K562 (cell line): ENCODE measurements around the gene ANKLE1. TPM values are rescaled to one million over a fixed set of nuclear protein-coding genes. Genes with fewer than 3 reads are reported as not detected.
A peak's percentile ranks its signal among the peaks of the same experiment; 100 is the strongest.

Source experiments
- BRF1 ChIP-seq: IDR thresholded peaks from 3 replicates; pipeline ENCODE4 v1.6.1; 2011; ENCODE audit warnings: borderline replicate concordance, mild to moderate bottlenecking; ENCODE audit not compliant: insufficient read length; ENCODE audit errors: extremely low read depth
- EWSR1 ChIP-seq: fragments of 450-650 bp; IDR thresholded peaks from 2 replicates; pipeline ENCODE4 v1.6.1; 2018; ENCODE audit warnings: borderline replicate concordance, mild to moderate bottlenecking, low read depth, moderate library complexity; ENCODE audit not compliant: partially characterized antibody
- HDAC1 ChIP-seq, 2 experiments: fragments of 450-650 bp; IDR thresholded peaks; 2 replicates each; pipeline ENCODE4 v1.6.1; 2016 to 2017; ENCODE audit warnings: inconsistent platforms in 1 of 2, mild to moderate bottlenecking in 1 of 2, moderate library complexity in 1 of 2
- HMGN3 ChIP-seq: IDR thresholded peaks from 2 replicates; pipeline ENCODE4 v1.6.1; 2011; ENCODE audit warnings: borderline replicate concordance, low read depth, mild to moderate bottlenecking, mixed read lengths, low read length; ENCODE audit not compliant: insufficient read length; ENCODE audit errors: extremely low read depth
- JUN ChIP-seq, 2 experiments: sonication (generic) in 1 of 2; formaldehyde crosslinking in 1 of 2; IDR thresholded peaks; 2 replicates each; pipeline versions ENCODE4 v1.6.1 to v1.8.0; 2012 to 2022; ENCODE audit warnings: borderline replicate concordance in 2 of 2, mild to moderate bottlenecking in 2 of 2, improper control_type of control experiment in 1 of 2, low read depth in 1 of 2, low read length in 1 of 2, missing genetic modification reagents in 1 of 2
- MCM5 ChIP-seq: fragments of 450-650 bp; IDR thresholded peaks from 2 replicates; pipeline ENCODE4 v1.6.1; 2016; ENCODE audit warnings: low read depth
- POLR2G ChIP-seq: fragments of 200-400 bp; formaldehyde crosslinking; IDR thresholded peaks from 2 replicates; pipeline ENCODE4 v1.6.1; 2017; ENCODE audit warnings: low read depth, mild to moderate bottlenecking, antibody characterized with exemption, low read length, moderate library complexity
- RB1 ChIP-seq: fragments of 450-650 bp; IDR thresholded peaks from 2 replicates; pipeline ENCODE4 v1.6.1; 2017; ENCODE audit warnings: low read depth, mild to moderate bottlenecking
- RBM34 ChIP-seq: fragments of 200-400 bp; formaldehyde crosslinking; IDR thresholded peaks from 2 replicates; pipeline ENCODE4 v1.6.1; 2018; ENCODE audit warnings: low read length, borderline replicate concordance; ENCODE audit not compliant: insufficient read depth
- XRCC5 ChIP-seq: fragments of 200-400 bp; formaldehyde crosslinking; IDR thresholded peaks from 2 replicates; pipeline ENCODE4 v1.6.1; 2017; ENCODE audit warnings: low read depth, mild to moderate bottlenecking, low read length
- ZBTB1 ChIP-seq: sonication (generic); formaldehyde crosslinking; IDR thresholded peaks from 2 replicates; pipeline ENCODE4 v1.8.1; 2023; ENCODE audit warnings: missing genetic modification reagents, low read depth, mild to moderate bottlenecking, borderline replicate concordance
- ZC3H4 ChIP-seq: sonication (generic); formaldehyde crosslinking; IDR thresholded peaks from 2 replicates; pipeline ENCODE4 v1.9.0; 2021; ENCODE audit warnings: missing genetic modification reagents, borderline replicate concordance
- ZFP36 ChIP-seq: fragments of 150-350 bp; IDR thresholded peaks from 2 replicates; pipeline ENCODE4 v1.6.1; 2018; ENCODE audit warnings: low read length, low read depth; ENCODE audit not compliant: partially characterized antibody
- ZNF140 ChIP-seq: fragments of 250-450 bp; sonication (Bioruptor Pico); IDR thresholded peaks from 2 replicates; pipeline ENCODE4 v1.8.0; 2021; ENCODE audit warnings: moderate library complexity, mild to moderate bottlenecking, inconsistent platforms
- ZNF316 ChIP-seq: fragments of 450-650 bp; IDR thresholded peaks from 2 replicates; pipeline ENCODE4 v1.6.1; 2016
- ZNF780A ChIP-seq: fragments of 250-450 bp; sonication (Bioruptor Pico); IDR thresholded peaks from 2 replicates; pipeline ENCODE4 v1.5.0; 2021; ENCODE audit warnings: mild to moderate bottlenecking
- polyA plus RNA-seq, 8 experiments: library from polyadenylated mRNA; depleted of rRNA in 4 of 8; stranded (reverse) in 5 of 8; unstranded in 3 of 8; fragments of >200 nt; fragmentation: Nextera tagmentation in 2 of 8; fragmentation: Illumina TruSeq in 1 of 8; extraction: Ambion mirVana in 2 of 8; extraction: Trizol in 1 of 8; gene quantifications; 2 replicates each; pipeline versions ENCODE4 v1.2.1 to v1.2.3, GENCODE V29; 2011 to 2014; ENCODE audit warnings: inconsistent platforms in 1 of 8, missing spikeins in 1 of 8
- total RNA-seq, 7 experiments: library from RNA; depleted of rRNA in 6 of 7; stranded (reverse); fragments of >200 nt in 6 of 7; fragmentation: Illumina TruSeq in 2 of 7; extraction: Trizol in 2 of 7; gene quantifications; 2 replicates each; pipeline versions ENCODE4 v1.2.1 to v1.2.3, GENCODE V29; 2011 to 2021; ENCODE audit warnings: low replicate concordance in 1 of 7
- TF ChIP-seq, protein P1 (sequence below): fragments of 250-450 bp; sonication (Bioruptor Pico); IDR thresholded peaks from 2 replicates; pipeline ENCODE4 v1.5.0; 2021; ENCODE audit warnings: mild to moderate bottlenecking, borderline replicate concordance
- TF ChIP-seq, protein P2 (sequence below): fragments of 250-450 bp; sonication (Bioruptor Pico); IDR thresholded peaks from 2 replicates; pipeline ENCODE4 v1.4.0; 2020; ENCODE audit warnings: mild to moderate bottlenecking
- TF ChIP-seq, protein P3 (sequence below): fragments of 450-650 bp; IDR thresholded peaks from 2 replicates; pipeline ENCODE4 v1.6.1; 2016
- TF ChIP-seq, protein P4 (sequence below), 2 experiments: fragments of 450-650 bp; IDR thresholded peaks; 2 replicates each; pipeline ENCODE4 v1.6.1; 2016

The ANKLE1 gene
- total and polyA plus RNA-seq, 9 of the 15 experiments (the other 6 are each of a cell fraction or from before 2014, with no cell fraction given), result 0.63 to 9.2 (median 2.9) TPM

DNA sequence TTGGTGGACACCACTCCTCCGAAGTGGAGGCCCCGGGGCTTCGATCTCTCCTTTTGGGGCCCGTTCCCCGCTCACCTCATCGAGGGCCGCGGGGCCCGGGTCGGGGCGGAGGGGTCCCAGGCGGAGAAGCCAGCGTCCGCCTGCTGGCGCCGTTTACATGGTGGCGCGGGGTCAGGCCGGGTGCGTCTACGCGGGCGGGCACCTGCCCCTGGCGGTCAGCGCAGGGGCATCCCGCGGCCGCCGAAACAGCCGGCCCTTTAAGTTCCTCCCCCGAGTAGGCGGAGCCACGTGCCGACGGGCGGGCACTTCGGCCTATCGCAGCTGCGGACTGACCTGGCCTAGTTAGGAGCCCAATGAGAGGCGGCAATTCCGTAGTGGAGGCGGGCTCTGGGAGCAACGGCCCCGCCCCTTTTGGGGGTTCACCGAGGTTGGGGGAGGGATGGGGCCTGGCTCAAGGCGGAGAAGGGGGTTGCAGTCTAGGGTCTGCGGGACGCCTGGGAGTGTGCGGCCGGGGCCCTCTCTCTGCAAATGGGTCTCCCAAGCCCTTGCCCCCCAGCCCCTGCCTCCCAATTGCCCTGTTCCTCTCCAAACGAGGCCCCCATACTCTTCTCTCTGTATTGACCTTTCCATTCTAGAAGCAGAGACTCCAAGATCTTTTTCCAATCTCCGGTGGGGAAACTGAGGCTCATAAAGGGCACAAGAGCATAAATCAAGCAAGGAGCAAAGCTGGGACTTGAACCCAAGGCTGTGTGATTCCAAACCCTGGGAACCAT, 21.7 kb downstream of the ANKLE1 start, which contains the start of gene ABHD8 (continued):
- TF ChIP-seq, protein P1, sequence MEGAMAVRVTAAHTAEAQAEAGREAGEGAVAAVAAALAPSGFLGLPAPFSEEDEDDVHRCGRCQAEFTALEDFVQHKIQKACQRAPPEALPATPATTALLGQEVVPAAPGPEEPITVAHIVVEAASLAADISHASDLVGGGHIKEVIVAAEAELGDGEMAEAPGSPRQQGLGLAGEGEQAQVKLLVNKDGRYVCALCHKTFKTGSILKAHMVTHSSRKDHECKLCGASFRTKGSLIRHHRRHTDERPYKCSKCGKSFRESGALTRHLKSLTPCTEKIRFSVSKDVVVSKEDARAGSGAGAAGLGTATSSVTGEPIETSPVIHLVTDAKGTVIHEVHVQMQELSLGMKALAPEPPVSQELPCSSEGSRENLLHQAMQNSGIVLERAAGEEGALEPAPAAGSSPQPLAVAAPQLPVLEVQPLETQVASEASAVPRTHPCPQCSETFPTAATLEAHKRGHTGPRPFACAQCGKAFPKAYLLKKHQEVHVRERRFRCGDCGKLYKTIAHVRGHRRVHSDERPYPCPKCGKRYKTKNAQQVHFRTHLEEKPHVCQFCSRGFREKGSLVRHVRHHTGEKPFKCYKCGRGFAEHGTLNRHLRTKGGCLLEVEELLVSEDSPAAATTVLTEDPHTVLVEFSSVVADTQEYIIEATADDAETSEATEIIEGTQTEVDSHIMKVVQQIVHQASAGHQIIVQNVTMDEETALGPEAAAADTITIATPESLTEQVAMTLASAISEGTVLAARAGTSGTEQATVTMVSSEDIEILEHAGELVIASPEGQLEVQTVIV (CRISPR knock-in tag), result no peak
- TF ChIP-seq ZFP36, result peak; percentile 4
- TF ChIP-seq ZC3H4 (CRISPR knock-in tag), result no peak
- no peak for TF ChIP-seq ZNF140 (CRISPR knock-in tag)
- peak; percentile 55; the same call in 1 of the 2 replicates for TF ChIP-seq XRCC5
- TF ChIP-seq HDAC1 (IDR thresholded peaks at IDR 0.05), result peak in 1 of 2 experiments; percentile 54; a peak in 1 of 4 replicates
- peak; percentile 48; the same call in 1 of the 2 replicates for TF ChIP-seq ZBTB1 (CRISPR knock-in tag)
- no peak for TF ChIP-seq BRF1
- TF ChIP-seq ZNF780A, result no peak
- no peak for TF ChIP-seq ZNF316
- TF ChIP-seq POLR2G, result peak; percentile 88
- TF ChIP-seq, protein P2, sequence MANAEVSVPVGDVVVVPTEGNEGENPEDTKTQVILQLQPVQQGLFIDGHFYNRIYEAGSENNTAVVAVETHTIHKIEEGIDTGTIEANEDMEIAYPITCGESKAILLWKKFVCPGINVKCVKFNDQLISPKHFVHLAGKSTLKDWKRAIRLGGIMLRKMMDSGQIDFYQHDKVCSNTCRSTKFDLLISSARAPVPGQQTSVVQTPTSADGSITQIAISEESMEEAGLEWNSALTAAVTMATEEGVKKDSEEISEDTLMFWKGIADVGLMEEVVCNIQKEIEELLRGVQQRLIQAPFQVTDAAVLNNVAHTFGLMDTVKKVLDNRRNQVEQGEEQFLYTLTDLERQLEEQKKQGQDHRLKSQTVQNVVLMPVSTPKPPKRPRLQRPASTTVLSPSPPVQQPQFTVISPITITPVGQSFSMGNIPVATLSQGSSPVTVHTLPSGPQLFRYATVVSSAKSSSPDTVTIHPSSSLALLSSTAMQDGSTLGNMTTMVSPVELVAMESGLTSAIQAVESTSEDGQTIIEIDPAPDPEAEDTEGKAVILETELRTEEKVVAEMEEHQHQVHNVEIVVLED (CRISPR knock-in tag), result peak; percentile 64
- no peak for TF ChIP-seq EWSR1
- TF ChIP-seq RBM34, result no peak
- TF ChIP-seq MCM5, result no peak
- TF ChIP-seq, protein P3, sequence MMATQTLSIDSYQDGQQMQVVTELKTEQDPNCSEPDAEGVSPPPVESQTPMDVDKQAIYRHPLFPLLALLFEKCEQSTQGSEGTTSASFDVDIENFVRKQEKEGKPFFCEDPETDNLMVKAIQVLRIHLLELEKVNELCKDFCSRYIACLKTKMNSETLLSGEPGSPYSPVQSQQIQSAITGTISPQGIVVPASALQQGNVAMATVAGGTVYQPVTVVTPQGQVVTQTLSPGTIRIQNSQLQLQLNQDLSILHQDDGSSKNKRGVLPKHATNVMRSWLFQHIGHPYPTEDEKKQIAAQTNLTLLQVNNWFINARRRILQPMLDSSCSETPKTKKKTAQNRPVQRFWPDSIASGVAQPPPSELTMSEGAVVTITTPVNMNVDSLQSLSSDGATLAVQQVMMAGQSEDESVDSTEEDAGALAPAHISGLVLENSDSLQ, result peak; percentile 99
- peak; percentile 68 for TF ChIP-seq HMGN3
- TF ChIP-seq, protein P4, sequence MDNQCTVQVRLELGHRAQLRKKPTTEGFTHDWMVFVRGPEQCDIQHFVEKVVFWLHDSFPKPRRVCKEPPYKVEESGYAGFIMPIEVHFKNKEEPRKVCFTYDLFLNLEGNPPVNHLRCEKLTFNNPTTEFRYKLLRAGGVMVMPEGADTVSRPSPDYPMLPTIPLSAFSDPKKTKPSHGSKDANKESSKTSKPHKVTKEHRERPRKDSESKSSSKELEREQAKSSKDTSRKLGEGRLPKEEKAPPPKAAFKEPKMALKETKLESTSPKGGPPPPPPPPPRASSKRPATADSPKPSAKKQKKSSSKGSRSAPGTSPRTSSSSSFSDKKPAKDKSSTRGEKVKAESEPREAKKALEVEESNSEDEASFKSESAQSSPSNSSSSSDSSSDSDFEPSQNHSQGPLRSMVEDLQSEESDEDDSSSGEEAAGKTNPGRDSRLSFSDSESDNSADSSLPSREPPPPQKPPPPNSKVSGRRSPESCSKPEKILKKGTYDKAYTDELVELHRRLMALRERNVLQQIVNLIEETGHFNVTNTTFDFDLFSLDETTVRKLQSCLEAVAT (IDR thresholded peaks at IDR 0.05), result 0 out of 4 replicates have a peak, but pooled peaks of 1 of the 2 experiments have one; percentile 36
- TF ChIP-seq JUN (IDR thresholded peaks at IDR 0.05; ENCODE audit: borderline replicate concordance, low read depth, low read length), result 0 out of 2 replicates have a peak, but pooled peaks have one; percentile 11
- TF ChIP-seq JUN (CRISPR knock-in tag; IDR thresholded peaks at IDR 0.05; ENCODE audit: borderline replicate concordance), result no peak
- peak; percentile 85 for TF ChIP-seq RB1
